Heart left ventricle (tissue), 13 donors: ENCODE data around the gene ZNF821.

Experiments
- CTCF ChIP-seq, 12 donors: fragments of 200-600 bp; sonication (generic) in 4 of 12; IDR thresholded peaks; one replicate each; pipeline versions ENCODE4 v1.5.0 to v1.8.0; 2018 to 2022; ENCODE audit warnings: antibody characterized with exemption in 12 of 12, mild to moderate bottlenecking in 5 of 12
- POLR2A ChIP-seq, 2 donors: fragments of 450-650 bp; IDR thresholded peaks; one replicate each; pipeline ENCODE4 v1.6.1; 2017; ENCODE audit warnings: antibody characterized with exemption in 2 of 2, mild to moderate bottlenecking in 2 of 2, moderate library complexity in 2 of 2
- donor health status: ischemic (EF 13 %, LVEDD 7.1; RV severe dilation, severe dysfunction).
- donor health status: DM: no; HTN: yes; CAD: no.
- donor health status: DM: no; HTN: no; CAD: no.
- donor health status: ischemic (EF 25% LVEDD 6.9; RV normal size, moderate dysfunction).
- donor health status: ischemic (EF 25% LVEDD 5.7; RV mildly dilated, moderate dysfunction).
- donor health status: ischemic (EF 35%, LVEDD 5.7; RV mildly dilated, moderate dysfunction).
- donor health status: nonischemic (EF 11% LVEDD 7.7; RV severe dilation, severe dysfunction).
- donor health status: DM: yes; HTN: yes; CAD: no.
- donor health status: PGD.
- donor health status: ischemic (EF 29% LVEDD 5.4; RV normal size, mild dysfunction).
- donor health status: nonischemic (EF 23%, LVEDD 6.1; RV moderate dilation, normal function).

GRCh38 chr16:71927787-71928186 is 43.8 kb upstream of the ZNF821 start:
- no peak for TF ChIP-seq CTCF (IDR thresholded peaks at IDR 0.05)
- TF ChIP-seq POLR2A (IDR thresholded peaks at IDR 0.05), result no peak
